Gastroesophageal sphincter (tissue), 4 donors: ENCODE results near the gene ROPN1B. TPM values are rescaled to one million over a fixed set of nuclear protein-coding genes. Genes with fewer than 3 reads are reported as not detected.

Experiments
- ATAC-seq: fragments of 150-250 bp; one replicate; pipeline ENCODE4 v1.9.1; 2016; ENCODE audit warnings: mild to moderate bottlenecking, moderate library complexity
- H3K27ac ChIP-seq, 4 donors: fragments of 200-600 bp; sonication (generic) in 3 of 4; 1 replicate in 3 of 4; 2 replicates in 1 of 4; pipeline ENCODE4 v1.5.1; 2016 to 2019
- H3K27me3 ChIP-seq: fragments of 200-600 bp; sonication (generic); one replicate; pipeline ENCODE4 v1.5.1; 2019
- H3K36me3 ChIP-seq, 2 donors: fragments of 200-600 bp; sonication (generic); one replicate each; pipeline ENCODE4 v1.5.1; 2019; ENCODE audit warnings: control low read depth in 1 of 2
- H3K4me1 ChIP-seq, 3 donors: fragments of 200-600 bp; sonication (generic); 1 replicate in 2 of 3; 2 replicates in 1 of 3; pipeline ENCODE4 v1.5.1; 2016 to 2019; ENCODE audit warnings: control low read depth in 2 of 3
- H3K4me3 ChIP-seq, 2 donors: fragments of 200-600 bp; sonication (generic); one replicate each; pipeline ENCODE4 v1.5.1; 2019; ENCODE audit warnings: mild to moderate bottlenecking in 1 of 2, moderate library complexity in 1 of 2
- H3K9me3 ChIP-seq, 3 donors: fragments of 200-600 bp; sonication (generic); one replicate each; pipeline ENCODE4 v1.5.1; 2017 to 2019; ENCODE audit warnings: control low read depth in 2 of 3
- CTCF ChIP-seq, 4 experiments: fragments of 200-600 bp in 2 of 4; fragments of 450-650 bp in 2 of 4; sonication (generic) in 1 of 4; IDR thresholded peaks; one replicate each; pipeline ENCODE4 v1.5.1; 2017 to 2019; ENCODE audit warnings: antibody characterized with exemption in 4 of 4, mild to moderate bottlenecking in 2 of 4, moderate library complexity in 2 of 4
- EP300 ChIP-seq: sonication (generic); formaldehyde crosslinking; IDR thresholded peaks from one replicate; pipeline ENCODE4 v1.6.1; 2017; ENCODE audit warnings: antibody characterized with exemption, mild to moderate bottlenecking
- POLR2A ChIP-seq, 2 donors: fragments of 450-650 bp; IDR thresholded peaks; one replicate each; pipeline ENCODE4 v1.6.1; 2017; ENCODE audit warnings: antibody characterized with exemption in 2 of 2, mild to moderate bottlenecking in 2 of 2, moderate library complexity in 1 of 2
- POLR2AphosphoS5 ChIP-seq: sonication (generic); formaldehyde crosslinking; IDR thresholded peaks from one replicate; pipeline ENCODE4 v1.6.1; 2017; ENCODE audit warnings: antibody characterized with exemption
- WGBS, 2 donors: methylation state at CpG; one replicate each; pipeline ENCODE4 v1.1.5; 2018; ENCODE audit warnings: low coverage in 1 of 2; 5-methylcytosine and 5-hydroxymethylcytosine counted together
- total RNA-seq, 4 donors: library from RNA; depleted of rRNA; stranded (reverse); fragments of >200 nt; gene quantifications; one replicate each; pipeline ENCODE4 v1.1.0, GENCODE V29; 2016

Gene ROPN1B
- total RNA-seq, 4 donors from 2014 or later, result not detected

GRCh38 chr3:126025116-126025729 lies 56.2 kb downstream of the ROPN1B start:
- no peak overlapping the region for H3K4me3 ChIP-seq
- peaks cover 0 to 8% (median 0%) of the 10 kb centered on the region in 3 donors for H3K9me3 ChIP-seq
- no peaks in the 10 kb centered on the region for H3K4me1 ChIP-seq
- H3K36me3 ChIP-seq, result peaks cover 0 to 77% of the 10 kb centered on the region in 2 donors
- TF ChIP-seq EP300 (no peak), POLR2A (IDR thresholded peaks at IDR 0.05) (no peak)
- 96% methylated on average over 3 to 5 of the region's 14 CpGs for WGBS, 2 donors
- no peaks in the 10 kb centered on the region for H3K27me3 ChIP-seq
- no peak overlapping the region for H3K27ac ChIP-seq
- no peak for ATAC-seq

- H3K27me3 ChIP-seq, result no peaks in the 10 kb centered on the region
- H3K4me3 ChIP-seq, result no peak overlapping the region
- no CpG with 5 or more reads among the region's 4 CpGs for WGBS, 2 donors
- peaks cover 0 to 76% of the 10 kb centered on the region in 2 donors for H3K36me3 ChIP-seq
- no peak overlapping the region for H3K27ac ChIP-seq
- H3K9me3 ChIP-seq, result peaks cover 0 to 8% (median 0%) of the 10 kb centered on the region in 3 donors
- ATAC-seq, result no peak
- H3K4me1 ChIP-seq, result no peaks in the 10 kb centered on the region
- TF ChIP-seq POLR2AphosphoS5 (no peak), CTCF (IDR thresholded peaks at IDR 0.05) (no peak)
These were observed 56.9 kb downstream of the ROPN1B start for GRCh38 chr3:126025862-126026261.

GRCh38 chr3:126026277-126026751 lies 57.3 kb downstream of the ROPN1B start:
- no peak overlapping the region for H3K4me3 ChIP-seq
- 94% methylated on average over 5 of the region's 11 CpGs; no CpG with 5 or more reads in 1 of the 2 donors for WGBS, 2 donors
- no peak overlapping the region for H3K27ac ChIP-seq
- ATAC-seq, result no peak
- H3K9me3 ChIP-seq, result peaks cover 0 to 8% (median 0%) of the 10 kb centered on the region in 3 donors
- H3K4me1 ChIP-seq, result no peaks in the 10 kb centered on the region
- H3K27me3 ChIP-seq, result no peaks in the 10 kb centered on the region
- H3K36me3 ChIP-seq, result peaks cover 0 to 77% of the 10 kb centered on the region in 2 donors
- no peak for TF ChIP-seq CTCF (IDR thresholded peaks at IDR 0.05)
- TF ChIP-seq POLR2AphosphoS5, result no peak
- no peak for TF ChIP-seq EP300
- no peak for TF ChIP-seq POLR2A (IDR thresholded peaks at IDR 0.05)

- WGBS, 2 donors, result 78% methylated on average over 6 of the region's 6 CpGs; no CpG with 5 or more reads in 1 of the 2 donors
- no peak overlapping the region for H3K27ac ChIP-seq
- no peaks in the 10 kb centered on the region for H3K27me3 ChIP-seq
- no peaks in the 10 kb centered on the region for H3K4me1 ChIP-seq
- no peak overlapping the region for H3K4me3 ChIP-seq
- no peak for ATAC-seq
- TF ChIP-seq POLR2A (IDR thresholded peaks at IDR 0.05) (no peak), POLR2AphosphoS5 (no peak), EP300 (no peak), CTCF (IDR thresholded peaks at IDR 0.05) (no peak)
- peaks cover 0 to 8% (median 0%) of the 10 kb centered on the region in 3 donors for H3K9me3 ChIP-seq
- peaks cover 0 to 82% of the 10 kb centered on the region in 2 donors for H3K36me3 ChIP-seq
These were observed 57.8 kb downstream of the ROPN1B start for GRCh38 chr3:126026761-126027160.

- ATAC-seq, result no peak
- WGBS, 2 donors, result 83% methylated on average over 1 of the region's 4 CpGs; no CpG with 5 or more reads in 1 of the 2 donors
- Histone ChIP-seq H3K9me3 (peaks cover 0 to 8% (median 0%) of the 10 kb centered on the region in 3 donors), H3K4me1 (no peaks in the 10 kb centered on the region), H3K27me3 (no peaks in the 10 kb centered on the region), H3K4me3 (no peak overlapping the region), H3K36me3 (peaks cover 0 to 83% of the 10 kb centered on the region in 2 donors), H3K27ac (no peak overlapping the region)
- TF ChIP-seq POLR2A (IDR thresholded peaks at IDR 0.05), result no peak
- TF ChIP-seq POLR2AphosphoS5, result no peak
- no peak for TF ChIP-seq EP300
These were observed 59.1 kb downstream of the ROPN1B start for GRCh38 chr3:126028096-126028495.

- no peak for ATAC-seq
- Histone ChIP-seq H3K36me3 (peaks cover 0 to 81% of the 10 kb centered on the region in 2 donors), H3K4me1 (no peaks in the 10 kb centered on the region), H3K27me3 (no peaks in the 10 kb centered on the region), H3K9me3 (peaks cover 0 to 8% (median 0%) of the 10 kb centered on the region in 3 donors), H3K4me3 (no peak overlapping the region), H3K27ac (no peak overlapping the region)
- TF ChIP-seq POLR2A (IDR thresholded peaks at IDR 0.05) (no peak), POLR2AphosphoS5 (no peak), EP300 (no peak), CTCF (IDR thresholded peaks at IDR 0.05) (no peak)
These were observed 60.3 kb downstream of the ROPN1B start for GRCh38 chr3:126029241-126029640.
